Kidney (tissue), 14 donors: ENCODE results near the gene EPS8L1. TPM values are rescaled to one million over a fixed set of nuclear protein-coding genes. Genes with fewer than 3 reads are reported as not detected.

ENCODE experiments used
- DNase-seq, 5 donors: peaks; one replicate each; pipeline ENCODE4 v3.0.0-alpha.2; 2013 to 2020
- FAIRE-seq: peaks from 2 replicates; lab custom pipeline; 2012; peaks lifted over from hg19 to GRCh38; lab: Jason Lieb, UNC
- H3K27ac ChIP-seq, 2 donors: one replicate each; pipeline ENCODE4 v1.7.0; 2013; ENCODE audit warnings: low read depth in 2 of 2, low read length in 2 of 2, inconsistent platforms in 1 of 2
- H3K27me3 ChIP-seq: one replicate; pipeline ENCODE4 v1.7.1; 2013; ENCODE audit warnings: low read length, inconsistent platforms; ENCODE audit not compliant: control insufficient read depth, insufficient read depth
- H3K36me3 ChIP-seq, 3 donors: one replicate each; pipeline versions ENCODE4 v1.7.0 to v1.7.1; 2013; ENCODE audit warnings: low read length in 3 of 3, control low read depth in 1 of 3, inconsistent platforms in 1 of 3; ENCODE audit not compliant: insufficient read depth in 3 of 3, control insufficient read depth in 2 of 3
- H3K4me1 ChIP-seq, 3 donors: one replicate each; pipeline versions ENCODE4 v1.7.0 to v1.7.1; 2013; ENCODE audit warnings: low read length in 3 of 3, inconsistent platforms in 1 of 3, low read depth in 1 of 3; ENCODE audit not compliant: control insufficient read depth in 2 of 3, insufficient read depth in 2 of 3
- H3K4me3 ChIP-seq, 3 donors: one replicate each; pipeline versions ENCODE4 v1.7.0 to v1.8.1; 2013; ENCODE audit warnings: low read length in 3 of 3, control low read depth in 1 of 3, inconsistent platforms in 1 of 3
- H3K9ac ChIP-seq, 3 donors: one replicate each; pipeline versions ENCODE4 v1.7.0 to v1.7.1; 2013; ENCODE audit warnings: low read length in 3 of 3, control low read depth in 1 of 3, inconsistent platforms in 1 of 3
- H3K9me3 ChIP-seq, 3 donors: one replicate each; pipeline versions ENCODE4 v1.7.0 to v1.7.1; 2013; ENCODE audit warnings: low read length in 3 of 3, control low read depth in 1 of 3, inconsistent platforms in 1 of 3; ENCODE audit not compliant: control insufficient read depth in 2 of 3, insufficient read depth in 1 of 3
- intact Hi-C: fragments of 100-400 bp; cut with DNase I; formaldehyde crosslinking; loops from one replicate; pipeline ENCODE4 v1.11.1; 2022
- polyA plus RNA-seq: library from polyadenylated mRNA; stranded (reverse); fragments of 350-450 nt; fragmentation: Illumina TruSeq; extraction: RNeasy Lipid Tissue Mini Kit (QIAGEN cat#74804); gene quantifications from one replicate; pipeline ENCODE4 v1.2.3, GENCODE V29; 2014; ENCODE audit warnings: low read depth, low replicate concordance; ENCODE audit not compliant: insufficient read depth
- total RNA-seq: library from RNA; stranded (reverse); fragmentation: NEBNext Ultra II Directional; extraction: Animal tissue kit (Norgen Biotek cat#: 25700); gene quantifications from one replicate; pipeline ENCODE4 v1.2.1, GENCODE V29; 2021
- TF ChIP-seq, protein P1 (sequence below): IDR thresholded peaks from 3 replicates; pipeline ENCODE4 v1.5.1; 2012; ENCODE audit warnings: mild to moderate bottlenecking, moderate library complexity, borderline replicate concordance; ENCODE audit not compliant: insufficient read depth; ENCODE audit errors: extremely low read depth
- donor health status: control.
- donor health status: control.
- donor health status: control.
- donor health status: control.
- donor health status: control.
- donor health status: DM: yes; HTN: yes; CAD: no.
- donor health status: Normal renal cell carcinoma (clear cell type).

Gene EPS8L1
- total and polyA plus RNA-seq, 2 donors from 2014 or later = 45.4 to 95.0 TPM

DNA sequence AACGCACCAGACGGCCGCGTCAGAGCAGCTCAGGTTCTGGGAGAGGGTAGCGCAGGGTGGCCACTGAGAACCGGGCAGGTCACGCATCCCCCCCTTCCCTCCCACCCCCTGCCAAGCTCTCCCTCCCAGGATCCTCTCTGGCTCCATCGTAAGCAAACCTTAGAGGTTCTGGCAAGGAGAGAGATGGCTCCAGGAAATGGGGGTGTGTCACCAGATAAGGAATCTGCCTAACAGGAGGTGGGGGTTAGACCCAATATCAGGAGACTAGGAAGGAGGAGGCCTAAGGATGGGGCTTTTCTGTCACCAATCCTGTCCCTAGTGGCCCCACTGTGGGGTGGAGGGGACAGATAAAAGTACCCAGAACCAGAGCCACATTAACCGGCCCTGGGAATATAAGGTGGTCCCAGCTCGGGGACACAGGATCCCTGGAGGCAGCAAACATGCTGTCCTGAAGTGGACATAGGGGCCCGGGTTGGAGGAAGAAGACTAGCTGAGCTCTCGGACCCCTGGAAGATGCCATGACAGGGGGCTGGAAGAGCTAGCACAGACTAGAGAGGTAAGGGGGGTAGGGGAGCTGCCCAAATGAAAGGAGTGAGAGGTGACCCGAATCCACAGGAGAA, 39.9 kb downstream of the EPS8L1 start:
- no peaks in the 10 kb centered on the region for H3K9me3 ChIP-seq
- peaks cover 0 to 26% (median 0%) of the 10 kb centered on the region in 3 donors for H3K4me1 ChIP-seq
- H3K27me3 ChIP-seq = no peaks in the 10 kb centered on the region
- DNase-seq (peak in 2 of 5 donors; percentile 45 to 53), FAIRE-seq (no peak)
- peak overlapping the region; percentile 57 to 94 (median 77) for H3K4me3 ChIP-seq
- TF ChIP-seq, protein P1, sequence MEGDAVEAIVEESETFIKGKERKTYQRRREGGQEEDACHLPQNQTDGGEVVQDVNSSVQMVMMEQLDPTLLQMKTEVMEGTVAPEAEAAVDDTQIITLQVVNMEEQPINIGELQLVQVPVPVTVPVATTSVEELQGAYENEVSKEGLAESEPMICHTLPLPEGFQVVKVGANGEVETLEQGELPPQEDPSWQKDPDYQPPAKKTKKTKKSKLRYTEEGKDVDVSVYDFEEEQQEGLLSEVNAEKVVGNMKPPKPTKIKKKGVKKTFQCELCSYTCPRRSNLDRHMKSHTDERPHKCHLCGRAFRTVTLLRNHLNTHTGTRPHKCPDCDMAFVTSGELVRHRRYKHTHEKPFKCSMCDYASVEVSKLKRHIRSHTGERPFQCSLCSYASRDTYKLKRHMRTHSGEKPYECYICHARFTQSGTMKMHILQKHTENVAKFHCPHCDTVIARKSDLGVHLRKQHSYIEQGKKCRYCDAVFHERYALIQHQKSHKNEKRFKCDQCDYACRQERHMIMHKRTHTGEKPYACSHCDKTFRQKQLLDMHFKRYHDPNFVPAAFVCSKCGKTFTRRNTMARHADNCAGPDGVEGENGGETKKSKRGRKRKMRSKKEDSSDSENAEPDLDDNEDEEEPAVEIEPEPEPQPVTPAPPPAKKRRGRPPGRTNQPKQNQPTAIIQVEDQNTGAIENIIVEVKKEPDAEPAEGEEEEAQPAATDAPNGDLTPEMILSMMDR = no peak
- peak overlapping the region; percentile 30 to 79 for H3K27ac ChIP-seq
- H3K9ac ChIP-seq = peak overlapping the region in 2 of 3 donors; percentile 89 to 93
- intact Hi-C loops = no loop called here
- H3K36me3 ChIP-seq = no peaks in the 10 kb centered on the region

DNA sequence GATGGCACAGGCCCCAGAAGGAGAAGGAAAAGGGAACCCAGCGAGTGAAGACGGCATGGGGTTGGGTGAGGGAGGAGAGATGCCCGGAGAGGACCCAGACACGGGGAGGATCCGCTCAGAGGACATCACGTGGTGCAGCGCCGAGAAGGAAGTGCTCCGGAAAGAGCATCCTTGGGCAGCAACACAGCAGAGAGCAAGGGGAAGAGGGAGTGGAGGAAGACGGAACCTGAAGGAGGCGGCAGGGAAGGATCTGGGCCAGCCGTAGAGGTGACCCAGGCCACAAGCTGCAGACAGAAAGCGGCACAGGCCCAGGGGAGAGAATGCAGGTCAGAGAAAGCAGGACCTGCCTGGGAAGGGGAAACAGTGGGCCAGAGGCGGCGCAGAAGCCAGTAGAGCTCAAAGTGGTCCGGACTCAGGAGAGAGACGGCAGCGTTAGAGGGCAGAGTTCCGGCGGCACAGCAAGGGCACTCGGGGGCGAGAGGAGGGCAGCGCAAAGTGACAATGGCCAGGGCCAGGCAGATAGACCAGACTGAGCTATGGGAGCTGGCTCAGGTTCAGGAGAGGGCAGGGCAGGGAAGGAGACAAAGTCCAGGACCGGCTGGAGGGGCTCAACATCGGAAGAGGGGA, 40.7 kb downstream of the EPS8L1 start:
- peak overlapping the region; percentile 73 to 93 (median 89) for H3K9ac ChIP-seq
- H3K4me3 ChIP-seq = peak overlapping the region; percentile 57 to 94 (median 77)
- peaks cover 0 to 26% (median 0%) of the 10 kb centered on the region in 3 donors for H3K4me1 ChIP-seq
- no peaks in the 10 kb centered on the region for H3K9me3 ChIP-seq
- DNase-seq (peak in 4 of 5 donors; percentile 42 to 90 (median 63)), FAIRE-seq (no peak)
- H3K27me3 ChIP-seq = no peaks in the 10 kb centered on the region
- TF ChIP-seq, protein P1 = no peak
- H3K36me3 ChIP-seq = no peaks in the 10 kb centered on the region
- intact Hi-C loops = no loop called here
- peak overlapping the region; percentile 59 to 79 for H3K27ac ChIP-seq

DNA sequence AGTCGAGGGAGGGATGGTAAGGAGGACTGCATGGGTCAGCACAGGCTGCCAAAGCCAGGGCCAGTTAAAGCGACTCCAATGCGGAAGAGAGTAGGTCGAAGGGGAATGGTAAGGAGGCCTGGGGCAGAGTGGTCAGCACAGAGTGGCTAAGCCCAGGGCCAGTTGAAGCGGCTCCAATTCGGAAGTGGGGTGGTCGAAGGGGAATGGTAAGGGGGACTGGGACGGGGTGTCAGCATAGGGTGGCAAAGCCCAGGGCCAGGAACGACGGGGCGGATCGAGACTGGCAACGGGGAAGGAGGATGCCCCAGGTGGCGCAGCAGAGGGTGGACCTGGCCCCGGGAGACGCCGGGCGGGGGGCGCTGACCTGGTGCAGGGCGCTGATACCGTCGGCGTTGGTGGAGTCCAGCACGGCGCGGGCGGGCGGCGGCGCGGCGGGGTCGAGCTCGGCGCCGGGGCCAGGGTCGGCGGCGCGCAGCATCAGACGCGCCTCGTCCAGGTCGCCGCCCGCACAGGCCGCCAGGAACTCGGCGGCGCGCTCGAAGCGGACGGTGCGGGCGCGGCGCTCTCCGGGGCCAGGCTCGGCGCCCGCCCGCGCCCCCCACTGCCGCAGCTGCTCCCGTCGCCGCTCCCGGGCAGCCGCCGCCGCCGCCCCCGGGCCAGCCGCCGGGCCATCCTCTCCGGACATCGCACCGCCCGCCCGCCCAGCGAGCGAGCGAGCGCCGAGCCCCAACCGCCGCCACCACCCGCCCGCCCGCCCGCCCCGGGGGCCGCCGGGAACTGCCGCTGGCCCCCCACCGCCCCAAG, 41.4 kb downstream of the EPS8L1 start, which contains the start of gene PPP1R12C:
PPP1R12C (minus strand) TSS at position 779 of the 804 bp plus-strand sequence; CDS start at position 685, 94 bp downstream.
- TF ChIP-seq, protein P1 = no peak
- FAIRE-seq = no peak
- peaks cover 0 to 26% (median 0%) of the 10 kb centered on the region in 3 donors for H3K4me1 ChIP-seq
- H3K27ac ChIP-seq = peak within 1 kb of the TSS; percentile 79 to 89
- peak within 1 kb of the TSS; percentile 77 to 94 (median 89) for H3K4me3 ChIP-seq
- no peaks in the 10 kb centered on the region for H3K9me3 ChIP-seq
- H3K9ac ChIP-seq = peak within 1 kb of the TSS; percentile 83 to 93 (median 89)
- DNase-seq = peak in 4 of 5 donors; percentile 11 to 84 (median 59)
- H3K27me3 ChIP-seq = no peaks in the 10 kb centered on the region
- intact Hi-C loops = no loop called here
- H3K36me3 ChIP-seq = no peaks in the 10 kb centered on the region
